HG02642 (cell line): ENCODE results near the gene IL1R2.
"Not testable (repeated sequence)": the region's sequence is repeated elsewhere in the genome, so short reads cannot be mapped to it uniquely, and the experiment has no call there.

Source experiments
- ATAC-seq: cut with Tn5 transposase; IDR thresholded peaks from one replicate; pipeline ENCODE4 v1.9.1; 2021; ENCODE audit warnings: mild to moderate bottlenecking; ENCODE audit not compliant: unreplicated experiment, poor library complexity

The IL1R2 gene

GRCh38 chr2:101998896-101999789 lies 7.4 kb downstream of the IL1R2 start:
- no peak for ATAC-seq

DNA sequence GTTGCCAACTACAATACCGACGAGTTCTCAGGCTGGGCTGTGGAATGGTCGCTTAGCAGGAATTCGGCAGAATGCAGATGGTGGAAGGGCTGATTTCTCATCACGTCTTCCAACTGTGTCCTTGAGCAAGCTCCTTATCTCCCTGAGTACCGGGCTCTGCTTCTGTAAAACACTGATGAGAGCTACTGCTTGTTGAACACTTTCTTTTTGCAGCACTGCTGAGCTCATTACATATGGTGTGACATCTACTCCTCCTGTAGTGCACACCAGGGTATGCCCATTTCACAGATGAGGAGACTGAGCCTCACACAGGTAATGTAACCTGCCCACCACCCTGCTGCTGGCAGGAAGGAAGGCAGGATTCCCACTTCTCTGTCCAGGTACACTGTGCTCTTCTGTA lies 8.3 kb downstream of the IL1R2 start:
- no peak for ATAC-seq

DNA sequence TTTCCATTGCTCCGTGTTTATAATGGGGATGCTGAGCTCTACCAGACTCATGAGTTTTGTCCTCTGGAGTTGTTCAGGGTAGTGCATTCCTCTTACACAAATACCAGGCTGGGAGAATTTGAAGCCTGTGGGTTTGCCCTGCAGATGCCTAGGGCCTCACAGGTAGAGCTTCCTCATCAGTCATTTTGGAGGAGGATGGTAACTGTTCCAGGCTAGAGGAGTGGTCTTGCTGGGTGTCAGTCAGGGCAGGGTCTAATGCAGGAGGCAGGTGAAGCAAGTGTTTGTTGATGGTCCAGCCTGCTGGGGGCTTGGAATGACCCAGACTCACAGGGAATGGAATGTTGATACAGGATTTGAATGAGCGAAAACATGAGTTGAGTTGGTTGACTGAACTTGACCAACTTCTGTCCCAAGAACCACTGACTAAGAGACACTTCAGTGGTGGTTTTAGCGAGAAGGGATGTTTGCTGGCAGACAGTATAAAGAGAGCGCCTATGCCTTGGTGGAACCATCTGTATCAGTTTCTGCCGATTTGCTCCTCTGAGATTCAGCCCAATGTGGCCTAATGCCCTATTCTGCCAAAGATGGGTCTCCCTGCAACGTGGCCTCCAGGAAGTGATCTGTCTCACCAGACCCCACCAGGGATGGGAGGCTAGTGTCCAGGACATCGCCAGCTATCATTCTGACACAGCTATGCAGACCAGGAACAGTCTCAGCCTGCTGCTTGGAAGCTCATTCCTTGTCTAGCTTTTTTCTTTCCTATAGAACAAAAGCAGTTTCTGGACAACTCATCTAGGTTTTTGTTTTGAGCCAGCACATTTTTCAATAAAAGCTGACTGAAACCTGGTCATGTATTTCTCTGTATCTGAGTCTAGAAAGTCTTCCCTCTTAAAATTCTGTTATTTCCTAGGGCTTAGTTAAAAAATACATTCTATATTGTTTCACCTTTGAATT lies 9.3 kb downstream of the IL1R2 start:
- no peak for ATAC-seq

GRCh38 chr2:102001767-102002142 lies 10.0 kb downstream of the IL1R2 start:
- ATAC-seq, result no peak

- no peak for ATAC-seq
Observed at GRCh38 chr2:102002228-102002627, 10.5 kb downstream of the IL1R2 start.

DNA sequence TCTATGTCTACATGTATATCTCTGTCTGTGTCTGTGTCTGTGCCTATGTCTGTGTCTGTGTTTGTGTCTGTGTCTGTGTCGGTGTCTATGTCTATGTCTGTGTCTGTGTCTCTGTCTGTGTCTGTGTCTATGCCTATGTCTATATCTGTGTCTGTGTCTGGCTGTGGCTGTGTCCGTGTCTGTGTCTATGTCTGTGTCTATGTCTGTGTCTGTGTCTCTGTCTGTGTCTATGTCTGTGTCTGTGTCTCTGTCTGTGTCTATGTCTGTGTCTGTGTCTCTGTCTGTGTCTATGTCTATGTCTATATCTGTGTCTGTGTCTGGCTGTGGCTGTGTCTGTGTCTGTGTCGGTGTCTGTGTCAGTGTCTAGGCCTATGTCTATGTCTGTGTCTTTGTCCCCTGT lies 11.1 kb downstream of the IL1R2 start:
- ATAC-seq, result not testable (repeated sequence)

DNA sequence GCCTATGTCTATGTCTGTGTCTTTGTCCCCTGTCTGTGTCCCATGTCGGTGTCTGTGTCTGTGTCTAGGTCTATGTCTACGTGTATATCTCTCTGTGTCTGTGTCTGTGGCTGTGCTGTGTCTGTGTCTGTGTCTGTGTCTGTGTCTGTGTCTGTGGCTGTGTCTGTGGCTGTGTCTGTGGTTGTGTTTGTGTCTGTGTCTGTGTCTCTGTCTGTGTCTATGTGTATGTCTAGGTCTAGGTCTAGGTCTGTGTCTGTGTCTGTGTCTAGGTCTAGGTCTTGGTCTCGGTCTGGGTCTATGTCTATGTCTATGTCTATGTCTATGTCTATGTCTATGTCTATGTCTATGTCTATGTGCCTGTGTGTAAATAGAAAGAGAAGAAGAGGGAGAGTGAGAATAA lies 11.9 kb downstream of the IL1R2 start:
- ATAC-seq, result no peak

GRCh38 chr2:102004581-102004980 lies 12.8 kb downstream of the IL1R2 start:
- no peak for ATAC-seq

- ATAC-seq, result no peak
Observed at GRCh38 chr2:102005449-102005848, 13.7 kb downstream of the IL1R2 start.

- ATAC-seq, result peak; percentile 62
Observed at GRCh38 chr2:102005989-102006885, 14.5 kb downstream of the IL1R2 start.

DNA sequence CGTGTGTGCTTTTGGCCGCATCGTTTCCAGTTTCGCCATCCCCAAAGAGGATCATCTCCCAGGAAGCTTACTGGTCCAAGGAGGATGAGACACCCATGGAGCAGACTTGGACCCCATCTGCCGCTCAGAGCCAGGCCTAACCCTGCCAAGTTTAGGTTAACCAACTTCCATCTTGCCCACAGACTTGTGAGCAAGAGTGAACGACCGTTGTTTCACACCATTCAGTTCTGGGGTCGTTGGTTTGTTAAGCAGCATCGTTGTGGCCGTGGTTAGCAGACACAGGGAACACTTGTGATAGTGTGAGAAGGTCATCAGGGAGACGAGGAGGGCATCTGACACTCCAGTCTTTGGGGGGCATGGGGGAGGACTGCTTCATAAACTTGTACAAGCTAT lies 15.1 kb downstream of the IL1R2 start:
- ATAC-seq, result no peak

- no peak for ATAC-seq
Observed at GRCh38 chr2:102008490-102008889, 16.7 kb downstream of the IL1R2 start.

GRCh38 chr2:102009557-102009956 lies 17.8 kb downstream of the IL1R2 start:
- no peak for ATAC-seq

GRCh38 chr2:102010902-102011301 lies 19.1 kb downstream of the IL1R2 start:
- no peak for ATAC-seq

DNA sequence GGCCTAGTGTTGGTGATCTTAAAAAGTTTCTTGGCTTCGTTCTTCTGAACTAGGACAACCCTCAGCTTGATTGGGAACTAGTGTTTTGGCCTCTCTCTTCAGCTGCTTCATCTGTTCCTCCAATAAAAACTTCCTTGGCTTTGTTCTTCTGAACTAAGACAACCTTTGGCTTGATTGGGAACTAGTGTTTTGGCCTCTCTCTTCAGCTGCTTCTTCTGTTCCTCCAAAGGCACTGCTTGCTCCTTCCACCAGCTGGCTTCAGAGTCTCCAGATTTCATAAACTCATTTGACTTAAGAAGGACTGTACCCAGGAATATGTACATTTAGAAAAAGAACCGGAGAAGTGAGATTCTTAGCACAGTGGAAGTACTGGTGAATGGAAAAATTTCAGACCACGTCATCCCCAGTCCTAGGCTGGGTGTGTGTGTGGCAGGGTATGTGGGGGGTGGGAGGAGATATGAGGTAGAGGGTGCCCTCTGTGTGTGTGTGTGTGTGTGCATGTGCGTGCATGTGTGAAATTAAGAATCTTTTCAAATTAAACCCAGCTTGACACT lies 20.4 kb downstream of the IL1R2 start:
- no peak for ATAC-seq

- ATAC-seq, result no peak
Observed at GRCh38 chr2:102013206-102014040, 21.7 kb downstream of the IL1R2 start.

DNA sequence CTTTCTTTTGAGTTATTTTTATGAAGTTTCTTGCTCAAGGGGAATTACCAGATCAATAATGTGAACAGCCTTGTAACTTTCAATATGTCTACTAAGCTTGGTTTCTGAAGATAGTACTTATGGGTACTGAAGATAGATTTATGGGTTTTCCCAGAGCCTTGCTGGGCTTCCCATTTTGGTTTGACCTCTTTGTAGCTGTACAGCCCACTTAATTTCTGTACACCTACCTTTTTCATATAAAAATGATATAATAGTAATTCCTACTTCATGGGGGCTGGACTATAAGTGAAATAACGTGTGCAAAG lies 22.2 kb downstream of the IL1R2 start:
- ATAC-seq, result no peak

GRCh38 chr2:102015399-102015798 lies 23.6 kb downstream of the IL1R2 start:
- no peak for ATAC-seq

DNA sequence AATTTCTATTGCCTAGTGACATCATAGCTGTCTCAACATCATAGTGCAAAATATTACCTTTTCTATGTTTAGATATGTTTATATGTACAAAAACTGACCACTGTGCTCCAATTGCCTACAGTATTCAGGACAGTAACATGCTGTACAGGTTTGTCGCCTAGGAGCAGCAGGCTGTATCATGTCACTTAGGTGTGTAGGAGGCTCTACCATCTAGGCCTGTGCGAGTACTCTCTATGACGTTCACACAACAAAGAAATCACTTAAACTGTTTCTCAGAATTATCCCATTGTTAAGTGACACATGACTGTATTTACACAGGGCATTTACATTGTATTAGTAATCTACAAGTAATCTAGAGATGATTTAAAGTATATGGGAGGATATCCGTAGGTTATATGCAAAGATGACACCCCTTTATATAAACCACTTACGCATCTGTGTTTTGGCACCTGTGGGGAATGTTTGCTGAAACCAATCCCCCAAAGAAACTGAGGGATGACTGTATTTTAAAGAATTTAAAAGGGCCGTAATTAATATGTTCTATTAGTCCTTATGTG lies 24.7 kb downstream of the IL1R2 start:
- no peak for ATAC-seq
